B cell (primary cell): ENCODE data around the gene VPS35.
"Not testable (repeated sequence)": the region's sequence is repeated elsewhere in the genome, so short reads cannot be mapped to it uniquely, and the experiment has no call there.

Experiments used
- CTCF ChIP-seq: fragments of 200-600 bp; IDR thresholded peaks from one replicate; pipeline ENCODE4 v1.8.0; 2022; ENCODE audit warnings: antibody characterized with exemption, mild to moderate bottlenecking
- EZH2 ChIP-seq: IDR thresholded peaks from 2 replicates; pipeline ENCODE4 v1.6.1; 2012; ENCODE audit warnings: borderline replicate concordance, low read depth, mild to moderate bottlenecking, moderate library complexity, low read length; ENCODE audit not compliant: insufficient read depth, poor library complexity, severe bottlenecking

DNA sequence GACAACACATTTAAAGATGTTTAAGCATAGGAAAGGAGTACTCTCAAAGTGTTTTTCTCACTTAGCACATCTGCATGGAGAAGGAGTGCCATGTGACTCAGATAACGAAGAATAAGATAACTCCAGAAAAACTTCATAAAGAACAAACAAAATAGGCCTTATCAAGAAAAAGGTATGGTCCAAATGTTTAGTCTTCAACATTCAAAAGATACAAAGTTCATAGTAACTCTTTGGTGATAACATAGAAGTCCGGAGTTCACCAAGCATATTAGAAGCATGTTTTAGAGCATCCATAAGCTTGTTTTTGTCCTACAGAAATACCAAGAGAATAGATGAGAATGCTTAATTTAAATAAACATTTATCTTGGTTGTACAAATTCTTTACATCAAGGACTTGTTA lies 7.1 kb downstream of the VPS35 start:
- TF ChIP-seq CTCF, EZH2: not testable (repeated sequence)
